ENCODE data around the gene MUCL3.
"Not testable (repeated sequence)": the region's sequence is repeated elsewhere in the genome, so short reads cannot be mapped to it uniquely, and the experiment has no call there.

DNA sequence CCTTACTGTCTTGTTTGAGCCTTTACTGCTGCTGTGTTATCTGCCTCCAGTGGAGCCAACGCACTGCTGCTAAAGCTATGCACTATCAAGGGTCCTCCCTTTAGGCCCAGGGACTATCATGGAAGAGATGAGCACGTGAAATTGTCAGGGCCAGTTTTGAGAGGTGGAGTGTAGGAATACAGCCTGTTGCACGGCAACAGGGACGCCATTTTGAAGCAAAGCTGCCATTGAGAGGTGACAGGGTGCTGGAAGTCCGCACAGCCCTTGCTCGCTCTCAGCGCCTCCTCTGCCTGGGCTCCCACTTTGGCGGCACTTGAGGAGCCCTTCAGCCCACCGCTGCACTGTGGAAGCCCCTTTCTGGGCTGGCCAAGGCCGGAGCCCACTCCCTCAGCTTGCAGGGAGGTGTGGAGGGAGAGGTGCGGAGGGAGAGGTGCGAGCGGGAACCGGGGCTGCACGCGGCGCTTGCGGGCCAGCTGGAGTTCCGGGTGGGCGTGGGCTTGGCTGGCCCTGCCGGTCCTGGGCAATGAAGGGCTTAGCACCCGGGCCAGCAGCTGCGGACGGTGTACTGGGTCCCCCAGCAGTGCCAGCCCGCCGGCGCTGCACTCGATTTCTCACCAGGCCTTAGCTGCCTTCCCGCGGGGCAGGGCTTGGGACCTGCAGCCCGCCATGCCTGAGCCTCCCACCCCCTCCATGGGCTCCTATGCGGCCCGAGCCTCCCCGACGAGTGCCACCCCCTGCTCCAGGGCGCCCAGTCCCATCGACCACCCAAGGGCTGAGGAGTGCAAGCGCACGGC, 59.5 kb downstream of the MUCL3 start:
- TF ChIP-seq, protein P1, sequence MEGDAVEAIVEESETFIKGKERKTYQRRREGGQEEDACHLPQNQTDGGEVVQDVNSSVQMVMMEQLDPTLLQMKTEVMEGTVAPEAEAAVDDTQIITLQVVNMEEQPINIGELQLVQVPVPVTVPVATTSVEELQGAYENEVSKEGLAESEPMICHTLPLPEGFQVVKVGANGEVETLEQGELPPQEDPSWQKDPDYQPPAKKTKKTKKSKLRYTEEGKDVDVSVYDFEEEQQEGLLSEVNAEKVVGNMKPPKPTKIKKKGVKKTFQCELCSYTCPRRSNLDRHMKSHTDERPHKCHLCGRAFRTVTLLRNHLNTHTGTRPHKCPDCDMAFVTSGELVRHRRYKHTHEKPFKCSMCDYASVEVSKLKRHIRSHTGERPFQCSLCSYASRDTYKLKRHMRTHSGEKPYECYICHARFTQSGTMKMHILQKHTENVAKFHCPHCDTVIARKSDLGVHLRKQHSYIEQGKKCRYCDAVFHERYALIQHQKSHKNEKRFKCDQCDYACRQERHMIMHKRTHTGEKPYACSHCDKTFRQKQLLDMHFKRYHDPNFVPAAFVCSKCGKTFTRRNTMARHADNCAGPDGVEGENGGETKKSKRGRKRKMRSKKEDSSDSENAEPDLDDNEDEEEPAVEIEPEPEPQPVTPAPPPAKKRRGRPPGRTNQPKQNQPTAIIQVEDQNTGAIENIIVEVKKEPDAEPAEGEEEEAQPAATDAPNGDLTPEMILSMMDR (conservative IDR thresholded peaks at IDR 0.05; ENCODE audit: low read length), result not testable (repeated sequence)
- TF ChIP-seq EZH2phosphoT487 (IDR thresholded peaks at IDR 0.05; ENCODE audit: borderline replicate concordance, low read depth, low read length), result not testable (repeated sequence)

Data from OCI-LY7 (cell line).